Testis (tissue), 2 donors: ENCODE results near the gene CEP78.

Experiments
- POLR2A ChIP-seq: fragments of 450-650 bp; IDR thresholded peaks from one replicate; pipeline ENCODE4 v1.6.1; 2017; ENCODE audit warnings: antibody characterized with exemption, mild to moderate bottlenecking, moderate library complexity
- TF ChIP-seq, protein P1 (sequence below), 3 experiments: fragments of 450-650 bp in 2 of 3; fragments of 200-600 bp in 1 of 3; sonication (generic) in 1 of 3; IDR thresholded peaks; one replicate each; pipeline ENCODE4 v1.5.1; 2016 to 2019; ENCODE audit warnings: antibody characterized with exemption in 3 of 3, mild to moderate bottlenecking in 2 of 3, moderate library complexity in 1 of 3

DNA sequence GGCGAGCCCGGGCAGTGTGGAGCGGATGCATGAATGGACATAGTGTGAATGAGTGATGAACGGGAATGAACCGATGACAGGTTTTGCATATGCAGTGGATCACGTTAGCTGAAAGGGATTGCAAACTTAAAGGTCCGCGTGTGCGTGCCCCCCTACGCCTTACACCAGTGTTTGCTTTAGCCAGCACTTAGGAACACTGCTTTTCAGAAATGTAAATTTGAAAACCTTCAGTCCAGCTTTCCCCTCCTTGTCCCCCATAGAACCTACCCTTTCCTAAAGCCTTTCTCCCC is 61.7 kb downstream of the CEP78 start:
- TF ChIP-seq POLR2A = no peak
- TF ChIP-seq, protein P1, sequence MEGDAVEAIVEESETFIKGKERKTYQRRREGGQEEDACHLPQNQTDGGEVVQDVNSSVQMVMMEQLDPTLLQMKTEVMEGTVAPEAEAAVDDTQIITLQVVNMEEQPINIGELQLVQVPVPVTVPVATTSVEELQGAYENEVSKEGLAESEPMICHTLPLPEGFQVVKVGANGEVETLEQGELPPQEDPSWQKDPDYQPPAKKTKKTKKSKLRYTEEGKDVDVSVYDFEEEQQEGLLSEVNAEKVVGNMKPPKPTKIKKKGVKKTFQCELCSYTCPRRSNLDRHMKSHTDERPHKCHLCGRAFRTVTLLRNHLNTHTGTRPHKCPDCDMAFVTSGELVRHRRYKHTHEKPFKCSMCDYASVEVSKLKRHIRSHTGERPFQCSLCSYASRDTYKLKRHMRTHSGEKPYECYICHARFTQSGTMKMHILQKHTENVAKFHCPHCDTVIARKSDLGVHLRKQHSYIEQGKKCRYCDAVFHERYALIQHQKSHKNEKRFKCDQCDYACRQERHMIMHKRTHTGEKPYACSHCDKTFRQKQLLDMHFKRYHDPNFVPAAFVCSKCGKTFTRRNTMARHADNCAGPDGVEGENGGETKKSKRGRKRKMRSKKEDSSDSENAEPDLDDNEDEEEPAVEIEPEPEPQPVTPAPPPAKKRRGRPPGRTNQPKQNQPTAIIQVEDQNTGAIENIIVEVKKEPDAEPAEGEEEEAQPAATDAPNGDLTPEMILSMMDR (IDR thresholded peaks at IDR 0.05) = no peak
